ENCODE results near the gene TUBA8.
"Not testable (repeated sequence)": the region's sequence is repeated elsewhere in the genome, so short reads cannot be mapped to it uniquely, and the experiment has no call there.

TUBA8 gene

GRCh38 chr22:18110194-18110953 lies at the start of gene TUBA8:
Gene TUBA8 (plus strand): TSS chr22:18110809. CDS start chr22:18110866, 57 bp downstream.
- DNase-seq (ENCODE audit: low read depth), result no peak

- DNase-seq (ENCODE audit: low read depth), result no peak
Observed at GRCh38 chr22:18062421-18062820, 48.2 kb upstream of the TUBA8 start.

- DNase-seq (ENCODE audit: low read depth), result no peak
Observed at GRCh38 chr22:18063306-18063705, 47.3 kb upstream of the TUBA8 start.

- not testable (repeated sequence) for DNase-seq (ENCODE audit: low read depth)
Observed at GRCh38 chr22:18063715-18064114, 46.9 kb upstream of the TUBA8 start.

GRCh38 chr22:18064636-18065035 lies 46.0 kb upstream of the TUBA8 start:
- DNase-seq (ENCODE audit: low read depth), result no peak

GRCh38 chr22:18065256-18065655 lies 45.4 kb upstream of the TUBA8 start:
- DNase-seq (ENCODE audit: low read depth), result no peak

GRCh38 chr22:18066181-18066859 lies 44.3 kb upstream of the TUBA8 start:
- DNase-seq (ENCODE audit: low read depth), result no peak

GRCh38 chr22:18067121-18067520 lies 43.5 kb upstream of the TUBA8 start:
- DNase-seq (ENCODE audit: low read depth), result no peak

GRCh38 chr22:18067548-18068341 lies 42.9 kb upstream of the TUBA8 start:
- DNase-seq (ENCODE audit: low read depth), result no peak

- DNase-seq (ENCODE audit: low read depth), result no peak
Observed at GRCh38 chr22:18068381-18068988, 42.1 kb upstream of the TUBA8 start.

- DNase-seq (ENCODE audit: low read depth), result no peak
Observed at GRCh38 chr22:18069041-18069440, 41.6 kb upstream of the TUBA8 start.

- no peak for DNase-seq (ENCODE audit: low read depth)
Observed at GRCh38 chr22:18070041-18070440, 40.6 kb upstream of the TUBA8 start.

- DNase-seq (ENCODE audit: low read depth), result no peak
Observed at GRCh38 chr22:18070556-18071306, 39.9 kb upstream of the TUBA8 start.

GRCh38 chr22:18071307-18071967 lies 39.2 kb upstream of the TUBA8 start:
- not testable (repeated sequence) for DNase-seq (ENCODE audit: low read depth)

- DNase-seq (ENCODE audit: low read depth), result no peak
Observed at GRCh38 chr22:18071968-18072310, 38.7 kb upstream of the TUBA8 start.

- no peak for DNase-seq (ENCODE audit: low read depth)
Observed at GRCh38 chr22:18073467-18073866, 37.1 kb upstream of the TUBA8 start.

- not testable (repeated sequence) for DNase-seq (ENCODE audit: low read depth)
Observed at GRCh38 chr22:18073927-18074326, 36.7 kb upstream of the TUBA8 start.

GRCh38 chr22:18075101-18075719 lies 35.4 kb upstream of the TUBA8 start:
- DNase-seq (ENCODE audit: low read depth), result no peak

GRCh38 chr22:18075720-18076497 lies 34.7 kb upstream of the TUBA8 start:
- no peak for DNase-seq (ENCODE audit: low read depth)

- DNase-seq (ENCODE audit: low read depth), result no peak
Observed at GRCh38 chr22:18077087-18077638, 33.4 kb upstream of the TUBA8 start.
